OCI-LY1 (cell line): Measurements from ENCODE around the gene MB.

ENCODE experiments used
- H2AFZ ChIP-seq: fragments of 200-600 bp; sonication (generic), shearing (Covaris generic); 2 replicates; pipeline ENCODE4 v1.6.0; 2014; ENCODE audit warnings: antibody characterized with exemption, mild to moderate bottlenecking, low read length
- H3F3A ChIP-seq: fragments of 200-600 bp; sonication (generic), shearing (Covaris generic); 2 replicates; pipeline ENCODE4 v1.6.0; 2014; ENCODE audit warnings: mild to moderate bottlenecking, antibody characterized with exemption, low read length, moderate library complexity; ENCODE audit not compliant: insufficient read depth
- H3K27ac ChIP-seq: fragments of 200-600 bp; sonication (generic); 2 replicates; pipeline ENCODE4 v1.5.1; 2014; ENCODE audit warnings: low read length, mixed run types, mild to moderate bottlenecking, low read depth; ENCODE audit not compliant: poor library complexity, severe bottlenecking
- H3K27me3 ChIP-seq: fragments of 200-600 bp; sonication (generic); 2 replicates; pipeline ENCODE4 v1.6.0; 2014; ENCODE audit warnings: antibody characterized with exemption, mild to moderate bottlenecking, low read length, moderate library complexity; ENCODE audit not compliant: insufficient read depth
- H3K36me3 ChIP-seq: fragments of 200-600 bp; sonication (generic); 2 replicates; pipeline ENCODE4 v1.6.1; 2014; ENCODE audit warnings: mild to moderate bottlenecking, antibody characterized with exemption, low read length, moderate library complexity, mixed read lengths; ENCODE audit not compliant: insufficient read depth
- H3K4me1 ChIP-seq: fragments of 200-600 bp; sonication (generic); 2 replicates; pipeline ENCODE4 v1.5.1; 2014; ENCODE audit warnings: mild to moderate bottlenecking, low read length, moderate library complexity; ENCODE audit not compliant: insufficient read depth, severe bottlenecking
- H3K4me2 ChIP-seq: fragments of 200-600 bp; sonication (generic), shearing (Covaris generic); 2 replicates; pipeline ENCODE4 v1.6.1; 2014; ENCODE audit warnings: low read length
- H3K4me3 ChIP-seq: fragments of 200-600 bp; sonication (generic); 2 replicates; pipeline ENCODE4 v1.5.1; 2014; ENCODE audit warnings: low read length, low read depth, mild to moderate bottlenecking, mixed read lengths; ENCODE audit not compliant: poor library complexity, severe bottlenecking
- H3K79me2 ChIP-seq: fragments of 200-600 bp; shearing (Covaris generic); 2 replicates; pipeline ENCODE4 v1.6.1; 2016; ENCODE audit warnings: mixed run types, low read length, mixed read lengths; ENCODE audit not compliant: insufficient read depth
- H3K9ac ChIP-seq: fragments of 200-600 bp; sonication (generic), shearing (Covaris generic); 2 replicates; pipeline ENCODE4 v1.6.1; 2014; ENCODE audit warnings: mild to moderate bottlenecking, low read length, mixed read lengths
- H3K9me2 ChIP-seq: fragments of 200-600 bp; sonication (generic), shearing (Covaris generic); 2 replicates; pipeline ENCODE4 v1.6.1; 2014; ENCODE audit warnings: low read depth, mild to moderate bottlenecking, low read length, mixed read lengths
- H3K9me3 ChIP-seq: fragments of 200-600 bp; shearing (Covaris generic); 2 replicates; pipeline ENCODE4 v1.6.1; 2014; ENCODE audit warnings: low read length, mixed read lengths
- H4K20me1 ChIP-seq: fragments of 200-600 bp; sonication (generic), shearing (Covaris generic); 2 replicates; pipeline ENCODE4 v1.6.0; 2016; ENCODE audit warnings: mild to moderate bottlenecking, low read length; ENCODE audit not compliant: insufficient read depth
- CTCF ChIP-seq: fragments of 200-600 bp; sonication (generic), shearing (Covaris generic); IDR thresholded peaks from 2 replicates; pipeline ENCODE4 v1.5.1; 2017; ENCODE audit warnings: mild to moderate bottlenecking, antibody characterized with exemption, low read length, moderate library complexity, mixed read lengths
- EZH2 ChIP-seq: fragments of 200-600 bp; sonication (generic), shearing (Covaris generic); IDR thresholded peaks from 2 replicates; pipeline ENCODE4 v1.8.0; 2017; ENCODE audit warnings: borderline replicate concordance, mixed run types, mild to moderate bottlenecking, antibody characterized with exemption, low read length, moderate library complexity, mixed read lengths

The MB gene

GRCh38 chr22:35631597-35631996 is 14.5 kb upstream of the MB start:
- H3K79me2 ChIP-seq = no peaks in the 10 kb centered on the region
- peaks cover 46% of the 10 kb centered on the region for H3K4me1 ChIP-seq
- H3K9ac ChIP-seq = no peak overlapping the region
- H3K9me2 ChIP-seq = no peaks in the 10 kb centered on the region
- peak overlapping the region; percentile 87; the same call in 1 of the 2 replicates for H2AFZ ChIP-seq
- no peaks in the 10 kb centered on the region for H3F3A ChIP-seq
- H3K36me3 ChIP-seq = no peaks in the 10 kb centered on the region
- H3K4me2 ChIP-seq = peak overlapping the region; percentile 9; the same call in 1 of the 2 replicates
- TF ChIP-seq EZH2 = no peak
- peak; percentile 95 for TF ChIP-seq CTCF
- no peak overlapping the region for H3K4me3 ChIP-seq
- H3K27me3 ChIP-seq = no peaks in the 10 kb centered on the region
- H3K27ac ChIP-seq = peak overlapping the region; percentile 57
- 0 out of 2 replicates have a peak, but pooled peaks cover 6% of the 10 kb centered on the region for H3K9me3 ChIP-seq
- no peaks in the 10 kb centered on the region for H4K20me1 ChIP-seq

- TF ChIP-seq EZH2 = no peak
- no peak for TF ChIP-seq CTCF
- Histone ChIP-seq H3K27ac (peak overlapping the region; percentile 57), H3K4me2 (peak overlapping the region; percentile 9; the same call in 1 of the 2 replicates)
These were observed 13.8 kb upstream of the MB start for GRCh38 chr22:35630891-35631290.

GRCh38 chr22:35630387-35630793 is 13.3 kb upstream of the MB start:
- Histone ChIP-seq H4K20me1 (no peaks in the 10 kb centered on the region), H3K4me1 (peaks cover 45% of the 10 kb centered on the region), H2AFZ (no peak overlapping the region), H3K4me3 (no peak overlapping the region), H3K27me3 (no peaks in the 10 kb centered on the region), H3K36me3 (no peaks in the 10 kb centered on the region), H3K9ac (no peak overlapping the region), H3K27ac (peak overlapping the region; percentile 57), H3K9me2 (no peaks in the 10 kb centered on the region), H3K4me2 (no peak overlapping the region), H3K79me2 (no peaks in the 10 kb centered on the region), H3K9me3 (0 out of 2 replicates have a peak, but pooled peaks cover 6% of the 10 kb centered on the region), H3F3A (no peaks in the 10 kb centered on the region)
- TF ChIP-seq CTCF = no peak
- TF ChIP-seq EZH2 = no peak

More at GRCh38 chr22:35630891-35631290, 13.8 kb upstream of the MB start:
- Histone ChIP-seq H3K79me2 (no peaks in the 10 kb centered on the region), H3K4me3 (no peak overlapping the region), H3K9me2 (no peaks in the 10 kb centered on the region), H3K27me3 (no peaks in the 10 kb centered on the region), H4K20me1 (no peaks in the 10 kb centered on the region), H3K4me1 (peaks cover 46% of the 10 kb centered on the region), H3K9ac (no peak overlapping the region; the same call in 1 of the 2 replicates), H3F3A (no peaks in the 10 kb centered on the region), H2AFZ (no peak overlapping the region), H3K36me3 (no peaks in the 10 kb centered on the region), H3K9me3 (0 out of 2 replicates have a peak, but pooled peaks cover 6% of the 10 kb centered on the region)
